BE2C (cell line): ENCODE data around the gene OXSR1.

Source experiments
- DNase-seq: peaks from one replicate; pipeline ENCODE4 v3.0.0-alpha.2; 2020
- H3K27me3 ChIP-seq: fragments of 250-450 bp; sonication (Bioruptor Pico); 2 replicates; pipeline ENCODE4 v1.5.1; 2020; ENCODE audit warnings: mild to moderate bottlenecking
- H3K36me3 ChIP-seq: fragments of 250-450 bp; sonication (Bioruptor Pico); 2 replicates; pipeline ENCODE4 v1.5.1; 2020; ENCODE audit warnings: mild to moderate bottlenecking
- H3K4me1 ChIP-seq: fragments of 250-450 bp; sonication (Bioruptor Pico); 2 replicates; pipeline ENCODE4 v1.5.1; 2020
- H3K4me3 ChIP-seq: 2 replicates; pipeline ENCODE4 v1.5.1; 2011; ENCODE audit warnings: low read depth, low read length
- H3K9me3 ChIP-seq: fragments of 250-450 bp; sonication (Bioruptor Pico); 2 replicates; pipeline ENCODE4 v1.5.1; 2020
- CTCF ChIP-seq: IDR thresholded peaks from 2 replicates; pipeline ENCODE4 v1.5.1; 2012; ENCODE audit warnings: mild to moderate bottlenecking, low read depth, low read length

OXSR1 gene

DNA sequence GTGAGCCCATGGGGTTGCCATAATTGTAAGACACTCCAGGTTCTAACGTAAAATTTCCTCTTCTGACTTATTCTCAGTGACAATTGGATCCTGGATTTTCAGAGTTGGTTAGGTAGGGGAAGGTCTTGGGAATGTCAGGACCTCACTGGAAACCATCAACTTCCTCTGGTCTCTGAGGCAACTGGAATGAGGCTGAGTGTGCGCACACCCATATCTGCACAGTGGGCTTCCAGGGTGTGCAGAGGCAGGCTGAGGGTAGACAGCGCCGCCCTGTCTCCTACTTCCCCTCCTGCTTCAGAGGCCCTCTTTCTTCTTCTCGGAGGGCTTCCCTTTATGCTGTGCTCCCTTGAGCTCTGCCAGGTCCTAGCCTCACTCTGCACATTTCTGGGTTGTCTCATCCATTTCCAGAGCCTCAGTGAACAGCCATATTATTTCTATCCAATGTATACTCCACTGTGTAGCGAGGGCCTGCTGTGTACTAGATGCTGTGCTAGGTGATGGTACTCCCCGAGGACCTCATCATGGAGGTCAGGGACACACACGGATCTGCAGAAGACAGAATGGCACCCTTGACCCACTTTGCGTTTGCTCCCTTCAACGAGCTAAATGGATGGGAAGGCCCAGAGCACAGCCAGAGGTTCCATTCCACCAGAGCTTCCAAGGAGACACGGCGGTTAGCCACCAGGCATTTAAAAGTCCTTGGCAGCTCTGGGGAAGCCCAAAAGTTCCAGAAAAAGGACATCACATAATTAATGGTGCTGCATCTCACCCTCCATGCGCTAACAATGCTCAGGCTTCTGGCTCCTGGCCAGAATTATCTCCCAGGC, 46.7 kb upstream of the OXSR1 start:
- H3K9me3 ChIP-seq, result no peaks in the 10 kb centered on the region
- no peak for DNase-seq
- H3K4me3 ChIP-seq, result no peak overlapping the region
- H3K4me1 ChIP-seq, result no peaks in the 10 kb centered on the region
- no peaks in the 10 kb centered on the region; the same call in 1 of the 2 replicates for H3K36me3 ChIP-seq
- TF ChIP-seq CTCF, result no peak
- H3K27me3 ChIP-seq, result no peaks in the 10 kb centered on the region

GRCh38 chr3:38119248-38119544, 46.1 kb upstream of the OXSR1 start:
- Histone ChIP-seq H3K9me3 (no peaks in the 10 kb centered on the region), H3K4me1 (no peaks in the 10 kb centered on the region), H3K27me3 (no peaks in the 10 kb centered on the region), H3K4me3 (no peak overlapping the region), H3K36me3 (no peaks in the 10 kb centered on the region; the same call in 1 of the 2 replicates)
- DNase-seq, result no peak
- no peak for TF ChIP-seq CTCF

DNA sequence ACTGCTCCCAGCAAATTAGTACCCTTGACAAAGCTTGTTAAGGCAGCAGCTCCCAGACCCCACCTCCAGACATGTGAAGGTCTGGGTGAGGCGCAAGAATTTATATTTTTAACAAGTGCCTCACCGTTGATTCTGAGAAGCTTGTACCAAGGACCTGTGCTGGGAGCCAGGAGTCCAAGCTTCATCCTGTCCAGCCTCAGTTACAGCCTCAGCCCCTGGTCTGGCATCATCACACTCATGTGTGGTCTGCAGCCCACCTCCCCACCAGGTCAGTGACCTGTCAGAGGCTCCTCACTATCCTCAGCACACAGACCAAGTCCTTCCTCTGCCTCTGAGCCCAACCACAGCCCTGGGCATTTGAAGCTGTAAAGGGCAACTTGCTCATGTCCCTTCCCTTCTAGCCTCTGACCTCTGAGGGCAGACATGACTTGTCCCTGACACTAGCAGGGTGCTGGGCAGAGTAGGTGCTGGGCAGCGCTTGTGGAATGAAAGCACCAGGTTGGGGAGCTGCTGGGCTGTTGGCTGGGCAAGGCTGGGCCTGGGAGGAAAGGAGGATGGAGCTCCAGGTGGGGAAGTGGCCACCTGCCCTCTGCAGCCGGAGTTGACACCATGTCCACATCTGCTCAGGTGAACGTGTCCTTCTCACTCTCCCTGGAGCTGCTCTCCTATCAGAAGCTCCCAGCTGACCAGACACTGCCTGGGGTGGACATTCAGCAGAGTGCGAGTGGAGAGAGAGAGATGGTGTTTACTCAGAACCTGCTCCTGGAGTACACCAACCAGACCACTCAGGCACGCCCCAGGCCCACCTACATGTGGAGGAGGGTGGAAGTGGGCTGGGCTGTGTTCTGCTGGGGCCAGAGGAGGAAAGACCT, 45.3 kb upstream of the OXSR1 start:
- Histone ChIP-seq H3K4me3 (no peak overlapping the region), H3K4me1 (no peaks in the 10 kb centered on the region), H3K9me3 (no peaks in the 10 kb centered on the region), H3K36me3 (no peaks in the 10 kb centered on the region; the same call in 1 of the 2 replicates), H3K27me3 (no peaks in the 10 kb centered on the region)
- TF ChIP-seq CTCF, result no peak
- no peak for DNase-seq

DNA sequence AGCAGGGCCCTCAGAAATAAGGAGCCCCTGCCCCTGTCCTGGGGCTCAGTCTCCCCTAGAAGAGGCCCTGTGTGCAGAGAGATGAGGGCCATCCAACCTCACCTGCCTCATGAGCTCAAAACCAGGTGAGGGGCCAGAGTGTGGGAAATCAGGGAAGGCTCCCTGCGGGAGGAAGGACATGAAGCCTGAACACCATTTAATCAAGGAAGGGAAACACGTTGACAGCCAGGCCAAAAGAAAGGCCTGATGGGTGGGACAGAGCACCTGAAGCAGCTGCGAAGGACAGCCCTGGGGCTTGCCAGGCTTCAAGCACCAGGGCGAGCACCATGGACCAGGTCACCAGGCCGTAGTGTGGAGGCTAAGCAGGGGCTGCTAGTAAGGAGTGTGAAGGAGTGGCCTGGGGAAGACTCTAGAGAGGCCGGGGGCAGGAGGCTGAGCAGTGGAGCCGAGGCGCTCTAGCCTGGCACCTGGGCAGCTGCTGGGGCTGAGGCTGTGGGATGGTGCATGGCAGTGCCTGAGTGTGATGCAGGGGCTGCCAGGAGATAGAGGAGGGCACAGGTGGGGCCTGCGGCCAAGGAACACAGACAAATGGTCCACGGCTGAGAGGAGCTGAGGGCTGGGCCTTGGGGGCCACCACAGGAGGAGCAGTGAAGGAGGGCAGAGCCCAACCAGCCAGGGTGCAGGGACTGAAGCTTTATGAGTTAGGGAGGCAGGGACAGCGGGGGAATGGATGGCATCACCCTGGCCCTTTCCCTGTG, 44.5 kb upstream of the OXSR1 start:
- Histone ChIP-seq H3K36me3 (no peaks in the 10 kb centered on the region; the same call in 1 of the 2 replicates), H3K27me3 (no peaks in the 10 kb centered on the region), H3K4me3 (no peak overlapping the region), H3K4me1 (no peaks in the 10 kb centered on the region), H3K9me3 (no peaks in the 10 kb centered on the region)
- no peak for TF ChIP-seq CTCF
- DNase-seq, result no peak

GRCh38 chr3:38121451-38121831, 43.9 kb upstream of the OXSR1 start:
- no peaks in the 10 kb centered on the region; the same call in 1 of the 2 replicates for H3K36me3 ChIP-seq
- no peak overlapping the region for H3K4me3 ChIP-seq
- H3K4me1 ChIP-seq, result no peaks in the 10 kb centered on the region
- TF ChIP-seq CTCF, result no peak
- no peak for DNase-seq
- no peaks in the 10 kb centered on the region for H3K27me3 ChIP-seq
- H3K9me3 ChIP-seq, result no peaks in the 10 kb centered on the region
